Measurements from ENCODE around the gene STRN4.

Gene STRN4

DNA sequence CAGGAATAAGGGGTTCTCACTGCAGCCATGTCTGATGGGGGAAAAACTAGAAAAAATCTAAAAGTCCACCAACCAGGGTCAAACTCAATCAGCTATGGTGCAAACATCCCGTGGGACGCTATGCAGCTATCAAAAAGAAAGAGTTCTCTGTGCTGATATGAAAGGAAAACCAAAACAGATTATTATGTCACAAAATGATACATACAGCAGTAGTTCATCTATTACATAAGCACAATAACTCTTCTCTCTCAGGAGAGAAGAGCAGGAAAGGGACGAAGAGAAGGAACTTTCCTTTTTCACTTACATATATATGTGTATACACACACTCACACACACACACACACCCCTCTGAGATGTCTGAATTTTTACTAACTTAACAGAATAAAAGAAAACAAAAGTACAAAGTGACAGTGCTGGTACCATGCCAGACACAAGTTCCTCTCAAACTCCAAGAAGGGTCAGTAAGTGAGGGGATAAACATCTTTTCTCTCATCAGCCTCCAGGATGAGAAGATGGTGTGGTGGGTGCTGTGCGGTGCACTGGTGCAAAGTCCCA lies 3.2 kb downstream of the STRN4 start:
- no peak for DNase-seq

GRCh38 chr19:46741447-46741846 lies 4.8 kb downstream of the STRN4 start:
- no peak for DNase-seq

DNA sequence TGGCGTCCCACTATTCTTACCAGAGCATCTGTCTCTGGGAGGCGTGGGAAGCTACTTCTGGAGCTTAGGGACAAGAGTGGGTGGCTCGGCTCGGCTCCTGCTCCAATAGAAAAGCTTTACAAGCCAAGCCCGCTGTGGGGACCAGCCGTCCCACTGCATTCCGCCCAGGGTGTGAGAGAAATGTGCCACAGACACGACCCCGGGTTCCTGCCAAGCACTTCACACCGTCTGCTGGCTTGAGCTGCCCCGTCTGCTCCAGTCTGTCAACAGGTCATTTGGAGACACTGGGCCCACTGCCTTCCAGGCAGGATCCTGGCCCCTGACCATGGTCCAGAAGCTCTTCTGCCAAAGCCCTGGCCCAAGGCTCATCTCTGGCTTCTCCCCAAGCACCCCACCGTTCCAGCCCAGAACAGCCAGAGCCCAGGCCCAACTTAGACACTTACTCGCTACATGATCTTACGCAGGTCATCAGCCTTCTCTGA lies 6.9 kb downstream of the STRN4 start:
- no peak for DNase-seq

DNA sequence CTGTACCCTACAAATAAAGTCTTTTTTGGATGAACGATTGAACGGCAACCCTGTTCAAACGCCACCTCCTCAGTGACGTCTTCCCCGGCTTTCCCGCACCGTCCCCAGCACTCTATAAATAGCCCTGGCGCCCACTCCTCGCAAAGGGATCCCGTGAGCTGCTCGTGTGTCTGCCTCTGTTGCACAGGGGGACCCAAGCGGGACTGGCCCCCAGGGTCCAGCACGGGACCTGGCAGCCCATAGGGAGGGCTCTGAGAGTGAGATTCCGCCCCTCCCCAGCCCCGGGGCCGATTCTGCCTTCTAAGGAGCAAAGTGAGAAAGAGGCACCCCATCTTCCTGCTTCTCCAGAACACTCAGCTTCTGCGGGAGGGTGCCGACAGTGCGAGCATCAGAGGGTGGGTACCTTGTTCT lies 8.5 kb downstream of the STRN4 start:
- no peak for DNase-seq

- DNase-seq: no peak
These were observed 9.0 kb downstream of the STRN4 start for GRCh38 chr19:46737298-46737654.

GRCh38 chr19:46736531-46737297 lies 9.5 kb downstream of the STRN4 start:
- no peak for DNase-seq

- no peak for DNase-seq
These were observed 12.5 kb downstream of the STRN4 start for GRCh38 chr19:46733690-46734292.

GRCh38 chr19:46732966-46733689 lies 13.1 kb downstream of the STRN4 start:
- DNase-seq: no peak

DNA sequence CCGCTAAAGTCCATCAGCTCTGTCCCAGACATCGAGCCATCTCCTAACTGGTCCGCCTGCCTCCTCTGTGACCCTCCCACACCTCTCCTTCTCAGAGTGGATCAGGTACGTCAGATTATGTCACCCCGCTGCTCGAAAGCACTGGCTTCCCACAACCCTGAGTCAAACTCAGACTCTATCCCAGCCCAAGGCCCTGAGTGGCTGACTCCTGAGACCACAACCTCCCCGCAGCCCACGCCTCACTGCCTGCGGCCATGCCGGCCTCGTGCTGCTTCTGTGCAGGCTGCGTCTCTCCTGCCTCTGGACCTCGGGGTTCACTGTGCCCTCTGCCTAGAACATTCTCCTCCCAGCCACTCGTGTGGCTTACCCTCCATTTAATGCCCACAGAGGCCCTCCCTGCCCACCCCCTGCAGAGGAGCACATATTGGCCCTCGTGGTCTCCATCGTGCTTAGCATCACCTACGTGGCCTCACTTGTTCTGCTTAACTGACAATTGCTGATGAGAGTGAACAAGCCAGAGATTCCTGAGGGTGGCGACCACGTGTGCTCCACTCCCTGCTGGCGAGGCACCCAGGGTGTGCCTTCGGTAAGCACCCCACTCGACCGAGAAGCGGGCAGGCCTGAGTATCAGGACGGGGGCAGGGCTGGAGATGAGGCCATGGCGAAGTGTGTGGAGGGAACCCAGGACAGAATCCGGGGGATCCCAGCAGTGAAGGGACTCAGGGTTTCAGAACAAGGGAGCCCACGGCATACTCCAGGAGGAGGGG lies 13.9 kb downstream of the STRN4 start:
- DNase-seq: no peak

DNA sequence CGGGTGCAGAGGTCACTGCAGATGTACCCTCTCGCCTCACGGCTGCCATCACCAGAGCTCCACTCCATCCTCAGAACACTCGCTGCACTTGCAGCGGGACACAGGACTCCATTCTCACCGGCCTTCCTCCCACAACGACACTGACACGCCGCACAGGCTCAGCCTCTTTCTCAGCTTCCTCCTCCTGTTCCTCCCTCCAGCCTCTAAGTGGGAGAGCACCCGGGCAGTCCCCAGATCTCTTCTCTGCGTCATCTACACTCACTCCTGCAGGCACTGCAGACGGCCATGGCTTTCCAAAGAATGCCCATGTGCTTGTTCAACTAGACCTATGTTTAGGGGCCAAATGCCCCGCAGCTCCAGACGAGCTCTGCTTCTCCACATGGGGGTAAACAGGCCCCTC lies 14.7 kb downstream of the STRN4 start:
- no peak for DNase-seq

GRCh38 chr19:46731007-46731501 lies 15.2 kb downstream of the STRN4 start:
- DNase-seq: no peak

- DNase-seq: no peak
These were observed 15.7 kb downstream of the STRN4 start for GRCh38 chr19:46730595-46730994.

DNA sequence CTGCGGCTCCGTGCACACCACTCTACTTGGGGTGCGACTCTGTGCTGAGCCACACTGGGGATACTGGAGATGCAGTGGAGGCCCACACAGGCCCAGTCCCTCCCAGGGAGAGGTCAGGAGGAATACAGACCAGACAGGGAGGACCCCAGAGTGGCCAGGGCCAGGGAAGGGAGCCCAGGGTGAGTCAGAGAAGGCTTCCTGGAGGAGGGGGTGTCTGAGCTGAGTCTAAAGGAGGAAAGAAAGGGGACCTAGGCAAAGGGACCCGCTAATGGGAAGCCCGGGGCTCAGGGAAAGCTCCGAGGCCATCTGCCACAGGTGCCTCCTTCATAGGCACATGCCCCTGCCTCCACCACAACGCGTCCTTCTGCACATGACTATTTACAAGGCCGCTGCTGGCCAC lies 16.1 kb downstream of the STRN4 start:
- DNase-seq: no peak

DNA sequence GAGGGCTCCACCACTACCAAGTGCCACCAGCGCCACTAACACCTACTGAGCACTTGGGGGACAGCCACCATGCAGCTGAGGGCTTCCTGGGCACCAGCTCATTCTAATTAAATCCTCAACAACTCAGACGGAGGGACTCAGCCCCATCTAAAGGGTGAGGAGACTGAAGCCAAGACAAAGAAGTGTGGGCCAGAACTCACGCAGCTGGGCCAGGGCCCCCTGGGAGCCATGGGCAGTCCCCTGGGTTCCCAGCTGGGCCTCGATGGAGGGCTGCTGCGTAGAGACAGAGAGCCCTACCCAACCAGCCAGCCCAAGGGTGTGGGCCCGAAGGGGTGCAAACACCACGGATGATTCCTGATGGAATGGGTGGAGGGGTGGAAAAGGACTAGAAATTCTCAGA lies 16.6 kb downstream of the STRN4 start:
- DNase-seq: no peak

GRCh38 chr19:46728693-46729339 lies 17.4 kb downstream of the STRN4 start:
- peak; percentile 84 for DNase-seq

- DNase-seq: no peak
These were observed 18.0 kb downstream of the STRN4 start for GRCh38 chr19:46728208-46728607.

GRCh38 chr19:46727757-46728156 lies 18.5 kb downstream of the STRN4 start:
- DNase-seq: no peak

DNA sequence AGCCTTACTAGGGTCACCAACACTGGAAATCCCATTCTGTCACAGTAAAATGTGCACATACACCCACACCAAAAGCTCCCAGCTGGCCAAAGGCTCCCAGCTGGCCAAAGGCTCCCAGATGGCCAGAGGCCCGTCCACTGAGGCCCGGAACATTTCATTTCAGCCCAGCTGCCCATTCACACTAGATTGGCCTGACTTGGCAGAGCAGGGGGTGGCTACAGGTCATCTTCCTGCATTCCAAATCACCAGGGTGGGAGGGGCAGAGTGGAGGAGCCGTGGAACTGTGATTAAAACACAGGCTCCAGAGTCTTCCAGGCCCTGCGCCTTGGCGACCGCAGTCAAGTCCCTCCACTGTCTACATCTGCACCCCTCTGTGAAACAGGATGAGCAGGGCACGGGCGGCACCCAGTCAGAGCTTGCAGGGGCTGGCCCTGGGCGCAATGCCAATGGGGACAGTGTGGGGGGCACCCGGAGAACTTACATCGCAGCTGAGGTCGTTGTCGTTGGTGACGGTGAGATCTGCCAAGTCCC lies 19.2 kb downstream of the STRN4 start:
- no peak for DNase-seq

GRCh38 chr19:46726551-46726950 lies 19.7 kb downstream of the STRN4 start:
- no peak for DNase-seq

DNA sequence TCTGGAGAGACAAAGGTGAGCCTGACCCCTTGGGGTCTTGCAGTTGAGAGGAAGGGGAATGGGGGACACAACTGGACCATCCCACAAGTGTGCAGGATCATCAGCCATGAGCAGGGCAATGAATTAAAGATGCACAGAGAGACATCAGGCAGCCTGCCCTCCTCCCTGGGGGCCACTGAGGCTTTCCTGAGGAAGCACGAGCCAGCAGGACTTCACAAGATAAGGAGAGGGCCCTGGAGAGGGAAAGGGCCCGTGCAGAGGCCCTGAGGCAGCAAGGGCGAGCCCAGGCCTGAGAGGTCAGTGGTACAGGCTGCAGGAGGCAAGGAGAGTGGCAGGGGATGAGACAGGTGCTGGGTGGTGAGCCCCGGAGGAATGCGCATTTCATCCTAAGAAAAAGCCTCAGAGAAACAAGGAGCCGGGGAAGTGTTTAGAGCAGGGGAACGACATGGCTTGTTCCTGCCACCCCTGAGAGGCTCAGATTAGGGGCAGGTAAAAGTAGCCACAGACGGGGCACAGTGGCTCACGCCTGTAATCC lies 20.3 kb downstream of the STRN4 start:
- DNase-seq: no peak

- DNase-seq: no peak
These were observed 21.0 kb downstream of the STRN4 start for GRCh38 chr19:46725036-46725820.
